ENCODE measurements around the gene NUP42. TPM values are rescaled to one million over a fixed set of nuclear protein-coding genes. Genes with fewer than 3 reads are reported as not detected.

Gene NUP42
- total RNA-seq, 2 experiments from 2014 or later: 30.1 to 32.6 TPM

- no peak for DNase-seq
- TF ChIP-seq CTCF (IDR thresholded peaks at IDR 0.05): no peak
- no peaks in the 10 kb centered on the region for H3K4me1 Mint-ChIP-seq (ENCODE audit: low read depth)
- H3K4me3 Mint-ChIP-seq: no peak overlapping the region
- ATAC-seq: no peak
- ChIA-PET CTCF (interaction anchor here (1.7 kb wide), 1 partner anchor 16 kb away, joined by 4 read pairs; no protein-coding TSS in a partner anchor), POLR2A (no interaction called here)
- peaks cover 15% of the 10 kb centered on the region for H3K27me3 Mint-ChIP-seq
- no peaks in the 10 kb centered on the region for H3K9me3 Mint-ChIP-seq
- intact Hi-C loops (cut with micrococcal nuclease): no loop called here
- H3K27ac Mint-ChIP-seq: no peak overlapping the region
- H3K36me3 Mint-ChIP-seq (ENCODE audit: low read depth): no peaks in the 10 kb centered on the region
These were observed 30.5 kb downstream of the NUP42 start for GRCh38 chr7:23212395-23212794.

- no peaks in the 10 kb centered on the region for H3K36me3 Mint-ChIP-seq (ENCODE audit: low read depth)
- peaks cover 11% of the 10 kb centered on the region for H3K27me3 Mint-ChIP-seq
- ChIA-PET CTCF (interaction anchor here (1.7 kb wide), 1 partner anchor 16 kb away, joined by 4 read pairs; no protein-coding TSS in a partner anchor), POLR2A (no interaction called here)
- H3K4me3 Mint-ChIP-seq: no peak overlapping the region
- no peaks in the 10 kb centered on the region for H3K4me1 Mint-ChIP-seq (ENCODE audit: low read depth)
- no peak for ATAC-seq
- no peak overlapping the region for H3K27ac Mint-ChIP-seq
- DNase-seq: no peak
- intact Hi-C loops (cut with micrococcal nuclease): no loop called here
- no peak for TF ChIP-seq CTCF (IDR thresholded peaks at IDR 0.05)
- H3K9me3 Mint-ChIP-seq: no peaks in the 10 kb centered on the region
These were observed 31.0 kb downstream of the NUP42 start for GRCh38 chr7:23212841-23213240.

DNA sequence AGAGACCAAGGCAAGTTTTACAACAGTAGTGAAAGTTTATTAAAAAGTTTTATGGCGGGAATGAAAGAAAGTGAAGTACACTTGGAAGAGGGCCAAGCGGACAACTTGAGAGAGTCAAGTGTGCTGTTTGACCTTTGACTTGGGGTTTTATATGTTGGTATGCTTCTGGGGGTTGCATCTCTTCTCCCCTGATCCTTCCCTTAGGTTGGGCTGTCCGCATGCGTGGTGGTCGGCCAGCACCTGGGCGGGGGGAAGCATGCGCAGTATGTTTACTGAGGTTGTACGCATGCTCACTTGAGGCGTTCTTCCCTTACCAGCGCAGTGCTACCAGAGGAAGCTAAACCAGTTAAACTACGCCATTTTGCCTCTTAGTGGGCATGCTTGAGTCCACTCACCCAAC, 31.9 kb downstream of the NUP42 start:
- Mint-ChIP-seq H3K36me3 (ENCODE audit: low read depth) (no peaks in the 10 kb centered on the region), H3K9me3 (no peaks in the 10 kb centered on the region), H3K27me3 (peaks cover 8% of the 10 kb centered on the region), H3K27ac (no peak overlapping the region), H3K4me1 (ENCODE audit: low read depth) (no peaks in the 10 kb centered on the region), H3K4me3 (no peak overlapping the region)
- ChIA-PET CTCF (no interaction called here), POLR2A (interaction anchor here (1.1 kb wide), 1 partner anchor 14 kb away, joined by 3 read pairs; no protein-coding TSS in a partner anchor)
- intact Hi-C loops (cut with micrococcal nuclease): no loop called here
- TF ChIP-seq CTCF (IDR thresholded peaks at IDR 0.05): no peak
- DNase-seq (no peak), ATAC-seq (no peak)

DNA sequence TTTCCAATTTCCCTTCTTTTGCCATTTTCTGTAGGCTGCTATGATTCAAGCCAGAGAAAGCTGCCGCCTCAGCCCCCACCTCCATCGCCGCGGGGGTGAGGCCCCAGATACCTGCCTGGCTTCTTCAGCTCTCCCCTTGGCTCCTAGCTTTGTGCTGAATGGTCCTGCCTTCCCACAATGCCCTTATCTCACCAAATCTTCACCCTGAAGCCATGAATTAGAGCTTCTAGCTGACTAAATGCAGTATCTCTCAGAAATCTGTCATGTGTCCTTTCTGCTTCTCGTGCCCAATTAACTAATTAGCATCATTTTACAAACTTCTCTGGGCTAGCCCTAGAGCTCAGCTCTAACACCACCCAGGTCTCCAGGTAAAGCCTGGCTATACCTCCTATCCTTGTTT, 32.6 kb downstream of the NUP42 start:
- ATAC-seq: no peak
- Mint-ChIP-seq H3K4me1 (ENCODE audit: low read depth) (no peaks in the 10 kb centered on the region), H3K27ac (no peak overlapping the region), H3K36me3 (ENCODE audit: low read depth) (no peaks in the 10 kb centered on the region), H3K27me3 (peaks cover 8% of the 10 kb centered on the region), H3K4me3 (no peak overlapping the region), H3K9me3 (no peaks in the 10 kb centered on the region)
- ChIA-PET POLR2A (interaction anchor here (1.1 kb wide), 1 partner anchor 15 kb away, joined by 3 read pairs; no protein-coding TSS in a partner anchor), CTCF (interaction anchor here (0.6 to 0.9 kb wide), 2 partner anchors 128 to 431 kb away, joined by 3 read pairs; no protein-coding TSS in a partner anchor)
- DNase-seq: no peak
- no peak for TF ChIP-seq CTCF (IDR thresholded peaks at IDR 0.05)
- intact Hi-C loops (cut with micrococcal nuclease): no loop called here

- no peaks in the 10 kb centered on the region for H3K4me1 Mint-ChIP-seq (ENCODE audit: low read depth)
- no peak overlapping the region for H3K27ac Mint-ChIP-seq
- no peaks in the 10 kb centered on the region for H3K36me3 Mint-ChIP-seq (ENCODE audit: low read depth)
- ATAC-seq (no peak), DNase-seq (no peak)
- no peak for TF ChIP-seq CTCF (IDR thresholded peaks at IDR 0.05)
- H3K9me3 Mint-ChIP-seq: no peaks in the 10 kb centered on the region
- ChIA-PET POLR2A (no interaction called here), CTCF (interaction anchor here (0.6 to 0.9 kb wide), 2 partner anchors 129 to 432 kb away, joined by 3 read pairs; no protein-coding TSS in a partner anchor)
- intact Hi-C loops (cut with micrococcal nuclease): no loop called here
- no peak overlapping the region for H3K4me3 Mint-ChIP-seq
- peaks cover 8% of the 10 kb centered on the region for H3K27me3 Mint-ChIP-seq
These were observed 33.1 kb downstream of the NUP42 start for GRCh38 chr7:23214938-23215337.
